ENCODE data around the gene ZNF668.

DNA sequence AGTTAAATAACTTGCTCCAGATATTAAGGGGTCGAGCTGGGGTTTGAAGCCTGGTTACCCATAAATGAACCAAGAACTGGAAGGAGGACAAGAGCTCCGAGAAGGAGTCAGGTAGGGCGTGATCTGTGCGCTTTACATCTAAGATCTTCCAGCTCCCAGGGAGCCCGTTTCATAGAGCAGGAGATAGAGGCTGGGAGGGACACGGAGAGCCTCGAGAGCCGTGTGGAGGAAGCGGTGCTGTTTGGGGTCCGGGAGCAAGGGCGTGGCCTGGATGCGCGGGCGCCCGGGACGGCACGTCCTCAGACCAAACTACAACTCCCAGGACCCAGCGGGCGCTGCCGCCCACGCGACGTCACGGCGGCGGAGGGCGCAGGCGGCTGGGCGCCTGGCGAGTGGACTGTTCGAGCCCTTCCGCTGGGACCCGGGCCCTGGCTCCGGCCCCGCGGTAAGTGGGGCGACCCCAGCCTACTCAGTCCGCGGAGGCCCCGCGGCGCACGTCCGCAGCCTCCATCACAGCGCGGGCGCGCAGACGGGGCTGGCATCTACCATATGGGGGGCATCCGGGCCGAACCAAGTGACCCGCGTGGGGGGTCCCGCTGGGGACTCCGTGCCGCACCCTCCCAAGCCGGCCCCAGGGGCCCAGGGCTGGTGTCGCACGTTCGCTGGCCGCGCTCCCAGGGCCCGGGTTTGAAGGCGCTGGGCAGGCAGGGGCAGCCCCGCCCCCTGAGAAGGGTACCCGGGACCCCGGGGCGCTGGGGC lies 34.2 kb upstream of the ZNF668 start, which contains the start of gene BCKDK:
- TF ChIP-seq SUZ12 (IDR thresholded peaks at IDR 0.05) (no peak), BHLHE40 (IDR thresholded peaks at IDR 0.05; ENCODE audit: borderline replicate concordance) (no peak), FOXM1 (IDR thresholded peaks at IDR 0.05; ENCODE audit: borderline replicate concordance) (no peak), ELF4 (IDR thresholded peaks at IDR 0.05) (no peak), ZNF384 (IDR thresholded peaks at IDR 0.05) (no peak), FOXA1 (IDR thresholded peaks at IDR 0.05) (no peak), SP1 (IDR thresholded peaks at IDR 0.05) (no peak)
